HT-29 (cell line): ENCODE measurements around the gene GNAO1. TPM values are rescaled to one million over a fixed set of nuclear protein-coding genes. Genes with fewer than 3 reads are reported as not detected.

ENCODE experiments used
- DNase-seq: peaks from one replicate; pipeline ENCODE4 v3.0.0-alpha.2; 2015; ENCODE audit warnings: low spot score
- total RNA-seq: library from RNA; depleted of rRNA; stranded (reverse); fragments of >200 nt; shearing (Covaris generic); gene quantifications from 2 replicates; pipeline ENCODE4 v1.2.3, GENCODE V29; 2014; rRNA removed

GNAO1 gene
- 0.10 TPM in 1 of 2 replicates, not detected in the other for total RNA-seq

- no peak for DNase-seq
These were observed at the start of gene GNAO1 for GRCh38 chr16:56191156-56191815. Gene GNAO1 (plus strand): TSS chr16:56191489. CDS start chr16:56192236, 747 bp downstream.

DNA sequence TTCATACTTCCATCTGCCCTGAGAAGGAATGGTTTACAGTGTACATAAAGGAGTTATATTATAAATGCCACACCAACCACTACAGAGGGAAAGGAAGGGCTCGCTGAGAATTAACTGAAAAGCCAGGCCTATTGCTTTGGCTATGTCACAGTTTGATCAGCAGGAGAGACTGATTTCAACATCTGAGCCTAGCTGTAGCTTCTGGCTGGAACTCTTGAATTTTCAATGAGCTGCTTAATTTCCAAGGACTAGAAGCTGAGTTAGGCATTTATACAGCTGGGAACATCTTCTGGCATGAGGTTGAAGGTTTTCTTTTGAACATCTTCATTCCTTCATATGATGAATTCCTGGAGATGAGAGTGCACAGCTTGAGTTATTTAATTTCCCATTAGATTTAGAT is 47.6 kb upstream of the GNAO1 start:
- no peak for DNase-seq

DNA sequence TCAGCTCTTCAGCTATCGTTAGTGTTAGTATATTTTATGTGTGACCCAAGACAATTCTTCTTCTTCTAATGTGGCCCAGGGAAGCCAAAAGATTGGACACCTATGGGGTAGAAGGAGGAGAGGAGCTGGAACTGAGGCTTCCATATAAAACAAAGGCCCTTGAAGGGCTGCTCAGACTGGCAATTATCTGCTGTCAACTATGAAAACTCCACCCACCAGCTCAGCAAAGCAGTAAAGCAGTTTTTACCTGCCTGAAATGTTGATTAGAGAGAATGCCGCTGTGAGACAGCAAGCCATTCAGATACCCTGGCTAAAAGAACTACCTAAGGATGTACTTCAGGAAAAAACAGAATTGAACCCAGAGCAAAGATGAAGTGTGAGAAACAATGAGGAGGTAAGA is 45.9 kb upstream of the GNAO1 start:
- DNase-seq, result no peak

- DNase-seq, result no peak
These were observed 39.7 kb upstream of the GNAO1 start for GRCh38 chr16:56151621-56152020.

GRCh38 chr16:56161658-56162057 is 29.6 kb upstream of the GNAO1 start:
- DNase-seq, result no peak

GRCh38 chr16:56163089-56163488 is 28.2 kb upstream of the GNAO1 start:
- no peak for DNase-seq

DNA sequence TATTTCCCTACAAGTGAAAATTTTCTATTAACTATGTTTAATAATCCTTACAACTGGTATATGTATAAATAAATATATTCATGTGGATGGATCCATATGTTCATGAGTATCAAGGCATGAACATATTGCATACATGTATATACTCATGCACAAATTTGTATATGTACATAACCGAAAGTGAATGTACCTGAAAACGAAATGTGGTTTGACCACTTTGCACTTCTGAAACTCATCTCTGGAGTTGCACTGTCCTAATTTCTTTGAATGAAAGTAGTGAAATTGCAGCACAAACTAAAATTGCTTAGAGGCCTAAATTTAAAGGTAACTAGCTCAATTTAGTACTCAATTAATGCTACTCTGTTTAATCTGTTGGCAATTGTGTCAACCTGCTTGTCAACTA is 27.4 kb upstream of the GNAO1 start:
- DNase-seq, result no peak

- no peak for DNase-seq
These were observed 26.7 kb upstream of the GNAO1 start for GRCh38 chr16:56164636-56165035.

DNA sequence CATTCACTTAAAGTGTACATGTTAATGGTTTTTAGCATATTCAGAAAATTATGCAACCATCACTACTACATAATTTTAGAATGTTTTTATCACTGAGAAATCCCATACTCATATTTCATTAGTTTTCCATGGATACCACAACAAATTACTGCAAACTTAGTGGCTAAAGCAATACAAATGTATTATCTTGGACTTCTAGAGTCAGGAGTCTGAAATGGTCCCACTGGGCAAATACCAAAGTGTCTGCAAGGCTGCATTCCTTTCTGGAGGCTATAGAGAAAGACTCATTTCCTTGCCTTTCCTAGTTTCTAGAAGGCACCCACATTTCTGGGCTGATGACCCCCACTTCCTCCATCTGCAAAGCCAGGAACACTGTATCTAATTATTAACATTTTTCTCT is 16.9 kb upstream of the GNAO1 start:
- no peak for DNase-seq

- no peak for DNase-seq
These were observed 9.9 kb upstream of the GNAO1 start for GRCh38 chr16:56181401-56181800.

- DNase-seq, result no peak
These were observed 8.0 kb upstream of the GNAO1 start for GRCh38 chr16:56183266-56183665.

DNA sequence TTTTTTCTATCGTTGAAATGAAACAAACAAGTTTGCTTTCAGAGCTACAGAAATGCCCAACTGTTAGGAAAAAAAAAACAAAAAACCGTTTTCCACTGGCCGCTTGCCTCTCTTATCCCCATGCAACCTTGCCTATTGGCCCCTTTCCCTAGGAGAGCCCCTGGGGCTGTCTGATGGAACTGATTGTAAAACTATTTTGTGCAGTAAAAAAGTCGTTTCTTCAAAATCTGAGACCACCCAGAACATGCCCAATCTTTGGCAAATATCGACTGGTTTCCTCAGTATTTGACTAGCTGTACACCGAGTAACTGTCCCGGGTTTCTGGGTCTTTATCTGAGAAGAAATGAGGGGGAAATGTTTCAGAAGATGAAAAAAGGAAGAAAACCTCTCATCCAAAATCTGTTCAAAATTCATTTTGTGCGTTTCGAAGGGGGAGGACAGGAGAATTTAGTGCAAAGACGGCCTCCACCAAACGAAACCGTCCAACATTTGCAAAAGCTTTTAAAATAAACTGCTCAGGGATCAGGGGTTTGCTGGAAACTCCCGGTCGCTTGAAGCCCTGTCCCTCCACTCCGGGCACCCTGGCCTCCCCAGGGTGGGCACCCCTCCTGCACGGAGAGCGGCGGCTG is 1.1 kb upstream of the GNAO1 start:
- DNase-seq, result no peak

DNA sequence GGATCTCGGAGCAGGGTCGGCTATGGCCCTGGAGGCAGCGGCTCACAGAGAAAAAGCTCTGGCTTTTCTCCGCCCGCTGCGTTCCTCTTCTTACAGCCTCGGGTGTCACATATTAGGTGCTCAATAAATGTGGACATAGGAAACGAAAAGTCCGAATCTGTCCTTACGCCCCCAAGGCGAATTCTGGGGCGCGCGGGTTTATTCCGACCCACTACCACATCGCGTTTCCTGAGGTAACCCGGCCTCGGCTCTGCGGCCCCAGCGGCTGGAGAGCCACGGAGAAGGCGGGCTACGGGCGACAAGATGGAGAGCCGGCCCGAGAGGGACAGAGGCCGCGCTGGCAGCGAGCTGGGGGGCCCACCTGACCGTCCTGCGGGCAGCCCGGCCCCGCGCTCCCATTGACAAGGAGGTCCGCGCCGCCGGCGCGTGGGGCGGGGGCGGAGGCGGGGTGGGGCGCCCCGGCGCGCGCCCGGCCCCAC is 573 bp upstream of the GNAO1 start:
- DNase-seq, result no peak

DNA sequence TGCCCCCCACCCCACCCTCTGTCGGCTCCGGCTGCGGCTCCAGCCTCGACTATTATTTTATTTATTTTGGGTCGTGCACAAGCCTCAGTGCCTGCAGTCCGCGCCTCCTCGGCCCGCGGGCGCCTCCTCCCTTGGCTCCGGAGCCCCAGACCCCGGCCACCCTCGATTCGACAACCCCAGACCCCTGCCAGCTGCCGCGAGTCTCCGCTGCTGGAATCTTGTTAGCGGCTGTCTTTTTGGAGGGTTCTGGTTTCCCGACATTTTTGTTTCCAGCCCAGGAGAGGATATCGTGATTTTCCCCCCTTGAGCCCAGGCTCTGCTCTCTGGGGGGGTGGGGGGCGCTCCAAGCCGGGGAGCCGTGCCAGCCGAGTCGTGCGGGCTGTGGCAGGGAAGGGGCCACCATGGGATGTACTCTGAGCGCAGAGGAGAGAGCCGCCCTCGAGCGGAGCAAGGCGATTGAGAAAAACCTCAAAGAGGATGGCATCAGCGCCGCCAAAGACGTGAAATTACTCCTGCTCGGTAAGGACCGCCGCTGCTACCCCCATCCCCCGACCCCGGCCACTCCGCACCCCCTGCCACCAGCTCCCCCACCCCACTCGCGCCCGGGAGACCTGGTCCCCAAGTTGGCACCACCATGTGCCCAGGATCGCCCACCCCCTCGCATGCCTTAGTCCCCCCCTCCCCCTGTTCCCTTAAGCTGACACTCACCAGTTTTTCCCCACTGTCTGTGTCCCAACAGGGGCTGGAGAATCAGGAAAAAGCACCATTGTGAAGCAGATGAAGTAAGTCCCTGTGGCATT is 746 bp downstream of the GNAO1 start:
- DNase-seq, result no peak

DNA sequence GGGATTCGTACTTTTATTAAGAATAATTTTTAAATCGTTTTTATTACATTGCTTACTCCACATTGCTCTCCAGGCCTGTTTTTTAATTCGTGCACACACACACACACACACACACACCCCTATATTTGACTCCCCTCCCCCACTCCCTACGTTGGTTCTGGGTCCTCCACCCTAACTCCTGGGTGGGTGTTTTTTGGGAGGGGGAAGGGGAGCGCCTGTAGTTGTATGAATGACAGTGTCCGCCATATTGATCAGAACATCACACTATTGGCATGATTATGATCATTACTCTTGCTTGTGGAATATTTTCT is 1.3 kb downstream of the GNAO1 start:
- no peak for DNase-seq

- no peak for DNase-seq
These were observed 2.0 kb downstream of the GNAO1 start for GRCh38 chr16:56192986-56193945.

DNA sequence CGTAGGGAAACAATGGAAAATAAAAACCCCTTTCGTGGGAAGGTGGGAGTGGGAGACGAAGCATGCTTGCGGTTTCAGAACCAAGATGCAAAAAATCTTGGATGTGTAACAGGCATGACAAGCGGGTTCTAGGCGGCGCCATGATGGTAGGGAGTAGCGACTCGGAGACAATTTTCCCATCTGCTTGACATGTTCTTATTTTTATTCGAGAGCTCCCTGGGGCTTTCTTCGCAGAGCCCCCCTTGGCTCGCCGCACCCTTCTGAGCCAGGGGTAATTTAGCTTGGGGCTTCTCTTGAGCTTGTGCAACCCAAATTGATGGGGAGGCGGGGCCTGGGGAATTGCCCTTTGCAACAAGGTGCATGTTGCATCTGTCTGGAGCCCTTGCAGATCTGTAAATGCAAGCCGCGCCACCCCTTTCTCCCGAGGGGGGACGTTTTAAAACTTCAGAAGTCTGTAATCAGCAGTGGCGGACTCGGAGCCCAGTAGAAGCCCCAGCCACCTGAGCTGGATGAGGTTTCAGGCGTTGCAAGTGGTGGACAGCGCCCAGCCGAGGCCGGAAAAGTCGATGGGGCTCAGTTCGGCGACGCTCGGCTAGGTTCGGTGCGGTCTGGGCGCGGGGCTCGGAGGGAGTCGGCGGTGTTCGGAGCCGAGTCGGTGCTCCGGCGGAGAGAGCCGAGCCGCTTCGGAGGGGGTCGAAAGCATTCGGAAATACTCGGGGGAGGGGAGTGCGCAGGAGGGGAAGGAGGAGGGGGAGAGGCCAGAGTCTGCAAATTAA is 2.9 kb downstream of the GNAO1 start:
- DNase-seq, result no peak

DNA sequence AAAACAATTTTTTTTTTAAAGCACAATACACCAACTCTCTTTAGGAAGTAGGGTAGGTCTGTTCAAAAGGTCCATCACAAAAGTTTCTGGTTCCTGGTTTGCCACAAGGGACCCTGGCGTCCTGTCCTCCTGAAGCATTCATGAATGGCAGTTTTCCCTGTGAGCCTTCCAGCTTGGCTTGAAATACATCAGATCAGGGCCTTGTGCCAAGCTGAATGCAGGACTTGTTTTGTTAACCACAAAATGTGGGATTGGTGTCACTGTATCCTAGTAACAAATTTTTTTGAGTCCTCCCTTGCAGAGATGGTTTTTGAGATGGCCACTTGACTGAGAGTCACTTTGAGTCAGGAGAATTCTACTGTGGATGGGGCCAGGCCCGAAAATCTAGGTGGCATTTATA is 3.9 kb downstream of the GNAO1 start:
- no peak for DNase-seq

DNA sequence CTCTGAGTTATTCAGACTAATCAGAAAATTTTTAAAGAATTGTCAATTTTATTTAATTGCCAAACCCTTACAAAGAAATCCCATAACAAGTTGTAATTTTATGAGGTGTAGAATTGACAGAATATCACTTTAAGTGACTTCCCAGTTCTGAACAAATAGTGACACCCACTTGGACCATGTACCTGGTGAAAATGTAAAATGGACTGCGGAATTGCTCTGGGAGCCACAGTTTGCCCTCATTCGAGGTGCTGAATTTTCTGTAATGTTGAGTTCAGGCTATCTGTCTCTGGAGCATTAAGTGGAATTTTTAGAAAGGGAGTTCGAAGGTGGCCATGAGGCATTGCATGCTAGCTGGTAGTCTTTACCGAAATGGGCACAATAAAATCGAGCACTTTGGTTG is 5.1 kb downstream of the GNAO1 start:
- DNase-seq, result no peak

DNA sequence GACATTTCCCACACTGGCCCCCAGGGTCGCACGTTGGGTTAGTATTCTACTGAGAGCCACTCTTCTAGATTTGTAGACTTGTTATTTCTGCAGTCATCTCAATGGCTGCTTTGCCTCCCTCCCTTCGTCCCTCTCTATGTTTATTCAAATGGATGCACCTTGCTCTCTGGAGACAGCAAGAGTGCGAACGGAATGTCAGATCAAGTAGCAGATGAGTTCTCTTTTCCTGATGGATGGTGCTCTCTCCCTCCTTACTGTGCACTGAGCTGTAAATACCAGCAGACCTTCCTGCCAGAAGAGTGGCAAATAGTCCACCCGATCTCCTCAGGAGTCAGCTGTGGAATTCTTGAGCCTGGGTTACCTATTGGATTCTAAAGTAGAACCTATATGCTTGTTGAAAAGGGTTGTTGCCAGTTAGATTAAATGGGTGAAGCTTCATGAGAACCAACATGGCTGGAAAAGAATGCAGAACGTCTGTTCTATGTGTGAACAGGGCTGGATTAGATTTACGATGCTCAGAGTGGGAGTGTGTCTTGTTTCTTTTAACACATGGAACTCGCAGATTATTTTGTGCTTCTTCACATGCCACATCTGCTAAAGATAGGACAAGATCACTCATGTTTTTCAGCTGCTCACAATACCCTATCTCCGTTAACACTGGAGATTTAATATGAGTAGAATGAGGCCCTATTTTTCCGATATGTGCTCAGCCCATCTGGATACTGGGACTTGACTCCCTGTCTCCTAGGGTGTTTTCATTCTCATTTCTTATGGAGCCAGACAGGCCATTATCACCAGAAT is 6.1 kb downstream of the GNAO1 start:
- DNase-seq, result no peak
